SK-N-MC (cell line): ENCODE data around the gene SENP3.

Experiments used
- EZH2 ChIP-seq: fragments of 200-600 bp; sonication (generic); IDR thresholded peaks from one replicate; pipeline ENCODE4 v1.6.1; 2017; ENCODE audit warnings: antibody characterized with exemption
- POLR2AphosphoS5 ChIP-seq: IDR thresholded peaks from 2 replicates; pipeline ENCODE4 v1.6.1; 2012; ENCODE audit warnings: mild to moderate bottlenecking, low read depth, low read length, borderline replicate concordance

DNA sequence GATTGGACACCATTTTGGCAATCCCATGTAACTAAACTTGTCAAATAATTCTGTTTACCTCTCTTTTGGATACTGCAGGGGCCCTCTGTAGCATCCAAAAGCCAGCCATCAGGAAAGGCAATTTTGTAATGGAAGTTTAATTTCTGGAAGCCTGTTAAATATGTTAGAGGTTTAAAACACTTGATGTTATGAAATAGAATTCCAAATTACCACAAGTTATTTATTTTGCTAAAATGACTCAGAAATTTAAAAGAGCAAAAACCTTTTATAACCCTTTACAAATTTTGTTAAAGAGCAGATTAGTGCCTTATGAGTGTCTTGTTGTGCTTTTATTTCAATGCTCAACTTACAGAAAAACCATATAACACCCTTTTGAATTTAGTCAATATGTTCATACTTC lies 32.9 kb upstream of the SENP3 start:
- TF ChIP-seq EZH2: no peak
- no peak for TF ChIP-seq POLR2AphosphoS5
